Islet precursor cell (in vitro differentiated cells): ENCODE data around the gene STX18.
A peak's percentile ranks its signal among the peaks of the same experiment; 100 is the strongest.
"Not testable (repeated sequence)": the region's sequence is repeated elsewhere in the genome, so short reads cannot be mapped to it uniquely, and the experiment has no call there.

Source experiments
- DNase-seq: peaks from one replicate; pipeline ENCODE4 v3.0.0-alpha.2; 2018

Gene STX18

DNA sequence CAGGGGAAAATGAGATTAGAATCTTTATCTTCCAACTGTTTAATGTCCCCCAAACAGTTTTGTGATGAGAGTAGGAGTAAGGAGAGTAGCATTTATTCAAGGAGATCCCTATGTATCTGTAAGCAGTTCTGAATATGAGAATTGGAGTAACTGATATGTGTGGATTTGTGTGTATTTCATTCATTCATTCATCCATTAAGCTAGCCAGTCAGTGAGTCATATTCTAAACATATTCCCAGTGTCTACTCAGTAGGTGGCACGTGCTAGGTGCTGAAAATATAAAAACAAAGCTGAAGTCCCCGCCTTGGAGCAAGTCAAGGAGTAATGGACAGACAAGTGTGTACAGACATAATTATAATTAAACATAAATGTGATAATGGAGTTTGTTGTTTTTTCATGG, 12.4 kb upstream of the STX18 start:
- no peak for DNase-seq

DNA sequence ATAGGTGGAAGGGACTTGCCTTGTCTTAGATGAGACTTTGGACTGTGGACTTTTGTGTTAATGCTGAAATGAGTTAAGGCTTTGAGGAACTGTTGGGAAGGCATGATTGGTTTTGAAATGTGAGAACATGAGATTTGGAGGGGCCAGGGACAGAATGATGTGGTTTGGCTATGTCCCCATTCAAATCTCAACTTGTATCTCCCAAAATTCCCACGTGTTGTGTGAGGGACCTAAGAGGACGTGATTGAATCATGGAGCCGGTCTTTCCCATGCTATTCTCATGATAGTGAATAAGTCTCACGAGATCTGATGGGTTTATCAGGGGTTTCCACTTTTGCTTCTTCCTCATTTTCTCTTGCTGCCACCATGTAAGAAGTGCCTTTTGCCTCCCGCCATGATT, 10.2 kb upstream of the STX18 start:
- DNase-seq = not testable (repeated sequence)

GRCh38 chr4:4550161-4550560, 8.3 kb upstream of the STX18 start:
- DNase-seq = not testable (repeated sequence)

GRCh38 chr4:4549534-4549933, 7.7 kb upstream of the STX18 start:
- DNase-seq = no peak

DNA sequence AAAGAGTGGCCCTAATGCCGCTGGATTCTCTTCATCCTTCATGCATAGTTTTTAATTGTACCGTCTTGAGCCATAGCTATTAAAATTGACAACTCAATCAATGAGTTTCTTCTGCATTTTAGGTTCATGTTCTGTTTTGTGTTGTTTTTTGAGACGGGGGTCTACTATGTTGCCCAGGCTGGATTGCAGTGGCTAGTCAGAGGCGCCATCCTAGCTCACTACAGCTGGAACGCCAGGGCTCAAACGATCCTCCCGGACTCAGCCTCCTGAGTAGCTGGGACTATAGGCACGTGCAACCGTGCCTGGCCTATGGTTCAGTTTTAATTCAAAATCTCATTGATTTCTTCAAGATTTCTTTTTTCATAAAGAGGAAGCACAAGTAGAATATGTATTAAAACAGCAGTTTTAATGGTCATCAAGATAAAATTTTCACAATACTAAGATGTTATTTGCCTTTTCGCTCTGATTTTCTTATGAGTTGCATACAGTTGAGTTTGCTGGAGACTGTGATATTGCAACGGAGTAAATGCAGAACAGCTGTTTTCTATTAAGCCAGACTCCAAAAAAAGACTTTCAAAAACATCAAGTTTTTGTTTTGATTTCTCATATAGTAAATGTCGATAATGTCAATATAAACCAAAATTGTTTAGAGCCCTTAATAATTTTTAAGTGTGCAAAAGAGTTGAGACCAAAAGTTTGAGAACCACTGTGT, 1.1 kb upstream of the STX18 start:
- no peak for DNase-seq

DNA sequence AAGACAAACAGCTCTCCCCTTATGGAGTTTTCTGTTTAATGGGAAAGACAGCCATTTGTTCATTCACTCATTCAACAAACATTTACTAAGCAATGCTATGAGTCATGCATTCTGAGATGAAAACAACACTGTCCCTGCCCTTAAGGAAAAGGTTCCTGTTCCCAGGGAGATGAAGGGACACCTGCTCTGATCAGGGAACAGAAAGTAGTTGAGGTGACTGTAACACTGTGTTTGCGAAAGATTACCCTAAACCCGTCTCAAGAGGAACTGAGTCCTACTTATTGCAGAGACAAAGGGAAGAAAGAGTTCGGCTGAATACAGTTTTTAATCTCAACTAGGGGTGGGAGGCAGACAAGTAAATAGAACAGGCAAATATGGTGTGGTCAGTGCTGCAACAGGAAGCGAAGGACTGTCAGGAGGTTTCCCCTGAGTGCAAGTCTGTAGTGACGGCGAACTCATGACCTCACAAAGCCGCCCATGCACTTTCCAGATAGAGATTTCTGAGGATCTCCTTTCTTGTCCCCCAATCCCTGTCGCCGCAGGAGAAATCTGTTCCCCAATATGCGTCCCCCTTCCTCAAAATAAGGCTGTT, 712 bp downstream of the STX18 start:
- no peak for DNase-seq

GRCh38 chr4:4539481-4539880, 2.4 kb downstream of the STX18 start:
- DNase-seq = no peak

- no peak for DNase-seq
Observed at GRCh38 chr4:4535590-4535989, 6.3 kb downstream of the STX18 start.

DNA sequence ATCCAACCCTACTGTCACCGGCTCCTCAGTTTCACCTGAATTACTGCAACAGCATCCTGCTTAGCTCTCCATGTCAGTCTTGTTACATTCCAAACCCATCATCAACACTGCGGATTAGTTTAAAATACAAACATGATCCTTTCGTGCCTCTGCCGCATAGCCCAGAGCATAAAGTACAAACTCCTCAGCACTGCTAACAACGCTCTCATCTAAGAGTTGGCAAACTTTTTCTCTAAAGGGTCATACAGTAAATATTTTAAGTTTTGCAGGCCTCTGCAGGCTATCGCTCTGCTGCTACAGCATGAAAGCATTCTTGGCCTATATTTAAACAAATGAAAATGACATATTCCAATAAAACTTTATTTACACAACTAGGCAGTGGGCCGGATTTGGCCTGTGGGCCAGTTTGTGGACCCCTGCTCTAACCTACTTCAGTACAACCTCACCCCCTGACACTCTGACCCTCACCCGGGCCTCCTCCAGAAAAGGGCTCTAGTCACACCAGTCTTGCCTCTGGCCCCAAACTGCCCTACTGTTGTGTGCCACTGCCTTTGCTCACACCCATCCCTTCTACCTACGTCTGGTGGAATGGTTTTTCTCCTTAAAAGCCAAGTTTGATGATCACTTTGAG, 7.2 kb downstream of the STX18 start:
- no peak for DNase-seq

DNA sequence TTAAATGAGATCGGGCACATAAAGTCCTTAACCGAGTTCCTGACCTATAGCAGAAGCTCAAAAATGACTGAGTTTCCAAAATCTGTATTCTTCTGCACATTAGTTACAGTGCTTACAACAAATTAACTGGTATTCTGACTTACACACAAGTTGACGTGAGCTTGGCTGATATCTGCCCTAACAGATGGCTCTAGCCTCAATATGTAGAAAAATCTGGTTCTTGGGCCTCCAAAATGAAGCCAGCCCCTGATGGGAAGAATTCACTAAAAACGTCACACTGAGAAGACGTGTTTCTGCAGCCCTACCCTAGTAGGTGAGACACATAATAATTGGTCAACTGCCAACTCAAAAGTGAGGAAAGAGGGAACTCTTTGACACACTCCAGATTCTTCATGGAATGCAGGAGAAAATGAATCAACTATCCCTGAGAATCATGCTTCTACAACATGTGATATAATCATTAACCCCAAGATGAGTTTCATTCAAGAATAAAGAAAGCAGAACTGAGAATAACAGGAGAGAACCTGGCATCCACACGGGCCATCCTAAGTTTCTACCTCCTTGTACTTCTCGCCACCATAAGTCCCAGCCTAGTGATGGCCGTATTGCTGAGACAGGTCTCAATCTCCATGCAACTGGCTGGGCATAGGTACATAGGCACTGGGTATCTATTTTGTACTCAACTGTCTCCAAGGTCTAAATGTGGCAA, 8.2 kb downstream of the STX18 start:
- DNase-seq = no peak

- DNase-seq = no peak
Observed at GRCh38 chr4:4532371-4533154, 9.3 kb downstream of the STX18 start.

DNA sequence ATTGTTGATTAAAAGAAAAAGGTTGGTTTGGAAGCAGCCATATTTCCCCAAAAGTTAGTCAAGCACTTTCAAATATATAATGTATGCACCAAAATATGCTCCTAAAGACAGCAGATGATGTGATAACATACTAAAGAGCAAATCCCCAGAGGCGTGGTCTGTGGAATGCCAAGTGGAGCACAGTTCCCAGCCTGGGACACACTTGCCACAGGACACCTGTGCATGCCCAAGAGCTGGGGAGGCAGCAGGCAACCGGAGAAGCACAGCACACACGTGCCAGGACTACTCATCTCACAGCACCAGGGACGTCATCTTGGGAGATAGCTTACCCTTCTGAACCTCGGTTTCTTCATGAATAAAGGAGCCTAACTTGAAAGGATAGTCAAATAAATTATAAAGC, 12.5 kb downstream of the STX18 start:
- no peak for DNase-seq

DNA sequence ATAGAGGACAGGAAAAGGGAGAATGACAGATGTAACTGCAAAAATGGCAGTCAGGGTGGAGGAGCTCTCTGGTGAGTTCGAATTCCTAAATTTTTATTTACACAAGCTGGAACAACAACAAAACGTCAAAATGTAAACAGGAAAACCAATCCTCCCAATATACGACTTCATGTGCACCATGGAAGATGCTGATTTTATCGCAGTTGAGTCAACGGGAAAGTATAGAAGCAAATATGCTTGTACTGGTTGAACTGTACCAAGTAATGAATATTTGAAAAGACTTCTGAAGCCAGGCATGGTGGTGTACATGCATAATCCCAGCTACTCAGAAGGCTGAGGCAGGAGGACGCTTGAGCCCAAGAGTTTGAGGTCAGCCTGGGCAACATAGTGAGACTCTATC, 15.4 kb downstream of the STX18 start:
- DNase-seq = no peak

GRCh38 chr4:4524364-4524763, 17.5 kb downstream of the STX18 start:
- peak; percentile 73 for DNase-seq

- no peak for DNase-seq
Observed at GRCh38 chr4:4521731-4522130, 20.1 kb downstream of the STX18 start.

GRCh38 chr4:4521136-4521535, 20.7 kb downstream of the STX18 start:
- no peak for DNase-seq

GRCh38 chr4:4519297-4519894, 22.5 kb downstream of the STX18 start:
- no peak for DNase-seq

- DNase-seq = no peak
Observed at GRCh38 chr4:4518747-4519146, 23.1 kb downstream of the STX18 start.

DNA sequence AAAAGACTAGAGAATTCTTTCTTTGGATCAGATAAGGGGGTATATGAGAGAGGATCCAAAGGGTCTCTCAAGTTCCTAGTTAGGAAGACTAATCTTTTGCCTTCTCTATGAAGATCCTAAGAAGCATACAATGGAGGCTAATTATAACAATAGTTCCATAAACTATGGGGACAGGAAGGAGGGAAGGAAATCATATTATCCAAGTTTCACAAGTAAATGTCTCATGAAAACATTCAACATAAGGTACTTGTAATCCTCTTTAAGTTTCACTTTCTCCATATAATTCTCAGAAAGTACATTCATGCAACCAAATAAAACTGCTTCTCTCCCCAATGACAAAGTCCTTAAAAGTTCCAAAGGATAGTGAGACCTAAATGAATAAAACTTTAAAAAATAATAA, 27.1 kb downstream of the STX18 start:
- DNase-seq = no peak

DNA sequence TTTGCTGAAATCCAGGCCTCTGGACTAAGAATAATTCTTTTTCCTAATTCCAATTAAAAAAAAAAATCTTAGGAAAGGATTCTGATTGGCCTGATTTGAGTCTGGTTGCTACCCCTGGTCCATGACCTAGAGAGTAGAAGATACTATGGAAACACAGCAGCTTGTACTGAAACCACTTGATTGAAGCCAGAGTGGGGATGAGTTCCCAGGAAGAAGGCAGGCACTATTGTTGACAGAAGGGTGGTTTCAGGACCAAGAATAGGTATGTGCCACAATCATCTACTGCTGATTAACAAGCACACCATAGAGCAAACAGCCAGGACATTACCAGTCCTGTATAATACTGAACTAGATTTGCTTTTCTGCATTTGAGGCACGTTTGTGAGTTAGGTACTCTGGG, 29.6 kb downstream of the STX18 start:
- no peak for DNase-seq

GRCh38 chr4:4510641-4511040, 31.2 kb downstream of the STX18 start:
- not testable (repeated sequence) for DNase-seq

DNA sequence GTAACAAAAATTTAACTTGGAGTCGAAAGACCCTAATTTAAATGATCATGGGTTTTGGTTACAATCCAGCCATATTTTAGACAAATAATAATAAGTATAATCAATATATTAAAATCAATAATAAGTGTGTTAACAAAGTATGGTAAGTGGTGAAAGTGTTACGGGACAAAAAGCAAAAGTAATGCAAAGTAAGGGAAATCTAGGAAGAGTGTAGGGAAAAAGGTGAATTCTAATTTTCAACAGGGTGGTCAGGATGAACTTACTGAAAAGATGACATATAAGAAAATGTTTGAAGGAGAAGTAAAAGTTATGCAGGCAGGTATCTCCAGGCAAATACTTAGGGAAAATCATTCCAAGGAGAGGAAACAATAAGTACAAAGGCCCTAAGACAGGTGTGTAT, 32.3 kb downstream of the STX18 start:
- no peak for DNase-seq

- no peak for DNase-seq
Observed at GRCh38 chr4:4507923-4508322, 33.9 kb downstream of the STX18 start.
